ENCODE measurements around the gene BBOF1.

DNA sequence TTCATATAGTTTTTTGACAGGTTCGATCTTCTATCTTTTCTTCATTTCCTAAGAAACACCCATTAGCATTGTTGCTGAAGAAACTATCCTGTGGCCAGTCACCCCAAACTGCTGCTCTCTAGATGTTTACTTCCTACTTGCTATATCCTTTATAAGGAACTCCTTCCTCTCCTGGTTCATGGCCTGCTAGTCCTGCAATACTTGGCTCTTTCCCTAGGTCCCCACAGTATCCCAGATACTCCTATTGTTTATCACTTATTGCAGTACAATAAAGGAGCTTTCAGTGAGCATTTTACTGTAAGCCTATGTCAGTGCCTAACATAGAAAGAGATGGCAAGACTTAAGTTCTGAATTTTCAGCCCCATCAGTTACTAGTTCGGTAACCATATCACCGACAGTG, 62.3 kb downstream of the BBOF1 start:
- no peak for TF ChIP-seq CTCF (IDR thresholded peaks at IDR 0.05)
- no peak for TF ChIP-seq POLR2A (IDR thresholded peaks at IDR 0.05)
